NCI-H1930 (cell line): Measurements from ENCODE around the gene TBX18.

Experiments
- DNase-seq, 2 experiments: peaks; one replicate each; lab custom pipeline; 2025; lab: John Stamatoyannopoulos, UW

The TBX18 gene

DNA sequence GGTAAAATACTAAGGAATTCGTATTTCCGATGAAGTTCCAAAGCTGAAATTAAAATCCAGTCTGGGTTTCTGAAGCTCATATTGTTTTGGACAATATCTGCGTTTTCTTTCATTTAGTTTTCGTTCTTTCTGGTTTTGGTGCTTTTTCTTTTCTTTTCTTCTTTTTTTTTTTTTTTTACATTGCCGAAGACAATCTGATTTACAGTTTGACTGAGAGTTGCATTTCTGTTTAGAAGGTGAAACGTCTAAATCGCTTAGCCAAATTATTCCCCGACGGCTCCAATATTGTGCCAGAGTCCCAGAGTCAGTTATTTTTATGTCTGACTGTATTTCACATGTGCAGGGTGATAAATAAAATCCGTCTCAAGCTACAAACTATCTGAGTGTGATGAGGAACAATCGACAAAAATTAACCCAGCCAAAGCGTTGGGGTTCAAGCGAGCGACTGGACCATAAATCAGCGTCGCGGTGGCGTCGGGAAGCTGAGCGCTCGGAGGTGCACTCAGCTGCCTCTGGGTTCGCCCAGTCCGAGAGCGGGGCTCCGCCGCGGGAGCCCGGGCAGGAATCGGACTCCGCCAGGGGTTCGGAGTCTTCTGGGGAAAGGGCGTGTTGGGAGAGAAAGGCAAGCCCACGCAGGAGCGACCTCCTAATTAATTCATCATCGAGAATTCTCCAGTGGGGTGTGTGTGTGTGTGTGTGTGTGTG, 8.2 kb upstream of the TBX18 start:
- no peak for DNase-seq

DNA sequence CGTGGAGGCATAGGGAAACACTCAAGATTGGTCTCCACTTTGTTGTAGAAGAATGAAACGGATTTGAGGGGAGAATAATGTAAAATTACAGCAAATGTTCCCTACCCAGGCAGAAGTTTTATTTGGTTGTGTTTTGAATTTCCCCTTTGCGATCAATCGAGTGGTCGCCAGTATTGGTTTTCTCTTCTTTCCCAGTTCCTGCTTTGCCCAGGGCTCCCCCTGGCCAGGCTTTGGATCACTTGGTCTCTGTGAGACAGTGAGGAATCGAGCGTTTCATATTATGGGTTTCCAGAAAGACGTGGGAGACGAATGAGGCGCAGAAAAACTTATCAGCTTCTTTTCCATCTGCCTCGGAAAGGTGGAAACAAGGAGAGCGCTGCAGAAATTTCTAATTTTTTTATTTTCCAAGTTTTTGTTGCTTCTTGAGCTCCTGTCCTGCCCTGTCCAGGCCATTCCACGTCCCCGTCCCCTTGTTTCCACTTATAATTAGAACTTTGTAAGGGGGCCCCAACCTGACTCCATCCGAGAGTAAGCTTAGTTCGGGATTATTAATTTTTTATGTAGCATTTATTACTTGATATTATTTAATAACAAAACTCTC, 7.5 kb upstream of the TBX18 start:
- DNase-seq, result no peak

DNA sequence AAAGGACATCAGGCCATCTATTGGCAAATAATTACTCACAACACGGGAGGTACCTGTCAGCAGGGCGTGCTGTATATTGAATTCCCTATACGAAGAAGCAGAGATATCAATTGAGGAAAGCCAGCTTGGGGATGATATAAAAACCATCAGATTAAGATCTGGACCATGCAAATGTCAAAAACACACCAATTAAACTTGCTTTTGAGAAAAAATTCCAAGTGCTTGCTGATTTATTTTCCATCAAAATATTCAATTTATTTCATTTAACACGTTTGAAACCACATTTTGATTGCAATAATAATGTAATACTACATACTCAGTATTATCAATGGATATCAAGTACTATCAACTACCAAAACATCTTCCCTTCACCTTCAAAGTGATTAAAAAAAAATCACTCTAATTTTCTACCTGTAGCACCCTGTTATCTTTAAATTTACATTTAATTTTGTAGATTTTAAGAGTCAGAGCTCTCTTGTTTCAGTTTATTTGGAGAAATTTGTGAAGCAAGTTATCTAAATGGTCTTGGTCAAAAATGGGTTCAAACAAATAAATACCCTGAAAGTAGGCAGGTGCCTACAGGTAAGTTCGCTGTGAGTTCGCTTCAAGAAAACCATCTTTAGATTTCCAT, 6.8 kb upstream of the TBX18 start:
- no peak for DNase-seq

DNA sequence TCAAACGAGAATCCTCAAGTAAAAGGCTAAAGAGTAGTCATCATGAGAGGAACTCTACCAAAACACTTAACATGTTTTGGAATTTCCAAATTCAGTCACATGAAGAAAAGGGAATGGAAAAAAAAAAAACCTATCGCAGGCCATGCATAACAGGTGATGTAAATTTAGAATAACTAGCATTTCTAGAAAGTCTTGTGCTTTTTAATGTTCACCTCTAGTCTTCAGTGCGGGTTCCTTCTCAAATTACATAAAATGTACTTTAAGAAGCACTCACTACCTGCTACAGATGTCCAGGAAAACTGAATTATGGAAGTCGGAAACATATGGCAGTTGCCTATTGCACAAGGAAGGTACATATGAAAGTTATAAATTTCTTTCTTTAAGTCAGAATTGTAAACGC, 6.1 kb upstream of the TBX18 start:
- DNase-seq, result no peak

DNA sequence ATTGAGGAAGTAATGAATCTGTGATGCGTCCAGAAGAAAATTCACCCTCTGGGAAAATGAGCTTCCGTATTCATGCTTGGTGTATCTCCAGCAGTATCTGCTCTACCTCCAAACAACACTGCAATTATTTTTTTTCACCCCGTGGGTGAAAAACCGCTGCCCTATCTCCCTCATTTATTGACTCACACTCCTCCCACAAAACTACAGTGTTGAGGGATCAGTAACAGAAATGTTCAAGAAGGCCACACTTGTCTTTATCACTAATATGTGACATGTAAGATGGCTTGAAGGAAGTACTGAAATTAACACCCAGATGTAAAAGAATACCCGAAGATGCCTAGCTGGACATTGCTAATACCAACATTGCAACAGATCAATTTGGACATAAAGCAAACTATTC, 4.9 kb upstream of the TBX18 start:
- DNase-seq, result no peak

DNA sequence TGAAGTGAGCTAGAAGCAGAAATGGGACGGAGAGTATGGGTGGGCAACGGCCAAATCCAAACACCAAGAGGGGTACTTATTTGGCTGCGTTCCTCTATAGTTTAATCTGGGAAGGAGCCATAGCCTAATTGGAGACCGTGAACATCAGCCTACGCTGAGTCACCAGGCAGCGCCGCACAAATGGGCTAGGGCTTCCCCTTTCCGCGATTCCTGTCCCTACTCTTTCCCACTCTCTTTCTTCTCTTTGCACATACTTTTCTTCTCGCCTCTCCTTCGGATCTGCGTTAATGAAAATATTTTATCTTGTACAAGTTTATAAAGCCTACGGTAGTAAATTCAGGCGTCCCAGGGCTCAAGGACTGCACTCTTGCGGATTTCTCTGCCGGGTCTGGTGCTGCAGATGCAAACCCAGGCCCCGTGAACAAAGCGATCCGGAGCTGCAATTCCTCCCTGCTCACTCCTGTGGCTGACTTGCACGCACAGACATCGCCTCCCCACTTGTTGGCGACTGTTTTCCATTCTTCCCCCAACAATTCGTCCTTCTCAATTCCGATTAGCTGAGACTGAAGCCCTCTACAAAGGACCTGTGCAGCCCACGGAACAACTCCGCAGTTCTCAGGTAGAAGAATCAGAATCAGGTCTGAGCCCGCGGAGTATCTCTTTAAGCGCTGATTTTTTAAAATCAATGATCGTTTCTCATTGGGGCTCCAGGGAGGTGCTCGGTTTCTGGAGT, 4.2 kb upstream of the TBX18 start:
- DNase-seq, result no peak

GRCh38 chr6:84767526-84768201, 3.3 kb upstream of the TBX18 start:
- no peak for DNase-seq

DNA sequence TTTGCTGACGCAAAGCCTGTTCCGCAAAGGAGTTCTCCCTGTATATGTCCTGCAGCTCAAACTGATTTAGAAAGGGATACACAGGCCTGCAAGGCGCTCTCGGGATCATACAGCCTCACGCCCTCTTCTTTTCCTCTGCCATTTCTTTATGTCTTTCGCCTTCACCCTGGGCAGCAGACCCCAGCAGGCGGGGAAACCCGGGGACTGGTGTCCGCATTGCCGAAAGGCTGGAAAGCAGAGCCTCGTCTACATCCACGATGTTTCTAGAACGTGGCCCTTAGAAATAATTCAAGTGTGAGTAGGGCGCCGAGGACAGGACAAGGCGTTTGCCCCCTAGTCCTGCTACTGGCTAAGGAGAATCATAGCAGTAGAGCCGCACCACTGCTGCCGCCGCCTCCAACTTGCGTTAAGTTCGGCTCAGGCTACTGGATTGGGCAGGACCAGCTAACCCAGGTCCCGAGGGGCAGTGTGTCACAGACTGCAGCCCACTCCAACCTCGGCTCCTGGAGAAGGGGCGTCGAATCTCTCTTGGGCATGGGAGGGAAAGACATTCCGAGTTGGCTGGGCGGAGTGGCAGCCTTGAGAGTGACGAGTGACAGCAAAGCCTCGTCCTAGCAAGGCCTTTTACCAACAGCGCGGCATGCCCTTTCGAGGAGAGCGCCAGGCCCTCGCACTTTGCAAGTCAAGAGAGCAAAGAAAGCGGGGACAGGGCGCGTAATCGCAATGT, 2.6 kb upstream of the TBX18 start:
- DNase-seq, result no peak

- DNase-seq, result no peak
Observed at GRCh38 chr6:84766118-84766798, 1.9 kb upstream of the TBX18 start.

DNA sequence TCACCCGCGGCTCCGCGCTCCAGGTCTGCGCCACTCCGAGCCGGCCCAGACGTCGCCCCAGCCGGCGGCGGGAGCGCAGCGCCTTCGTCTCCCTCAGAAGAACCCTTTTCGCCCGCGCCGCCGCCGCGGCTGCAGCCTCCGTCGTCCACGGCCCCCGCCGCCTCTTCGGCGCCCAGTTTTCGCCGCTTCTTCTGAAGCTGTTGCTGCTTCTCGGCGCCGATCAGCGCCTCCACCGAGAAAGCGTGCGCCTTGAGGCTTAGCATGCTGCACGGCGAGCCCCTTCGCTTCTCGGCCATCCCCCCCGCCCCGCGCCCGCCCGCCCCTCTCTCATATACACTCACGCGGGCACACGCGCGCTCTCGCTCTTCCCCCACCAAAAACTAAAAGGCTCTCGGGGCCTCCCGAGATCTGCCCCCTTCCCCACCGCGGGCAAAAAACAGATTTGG, 489 bp downstream of the TBX18 start:
- DNase-seq, result no peak

DNA sequence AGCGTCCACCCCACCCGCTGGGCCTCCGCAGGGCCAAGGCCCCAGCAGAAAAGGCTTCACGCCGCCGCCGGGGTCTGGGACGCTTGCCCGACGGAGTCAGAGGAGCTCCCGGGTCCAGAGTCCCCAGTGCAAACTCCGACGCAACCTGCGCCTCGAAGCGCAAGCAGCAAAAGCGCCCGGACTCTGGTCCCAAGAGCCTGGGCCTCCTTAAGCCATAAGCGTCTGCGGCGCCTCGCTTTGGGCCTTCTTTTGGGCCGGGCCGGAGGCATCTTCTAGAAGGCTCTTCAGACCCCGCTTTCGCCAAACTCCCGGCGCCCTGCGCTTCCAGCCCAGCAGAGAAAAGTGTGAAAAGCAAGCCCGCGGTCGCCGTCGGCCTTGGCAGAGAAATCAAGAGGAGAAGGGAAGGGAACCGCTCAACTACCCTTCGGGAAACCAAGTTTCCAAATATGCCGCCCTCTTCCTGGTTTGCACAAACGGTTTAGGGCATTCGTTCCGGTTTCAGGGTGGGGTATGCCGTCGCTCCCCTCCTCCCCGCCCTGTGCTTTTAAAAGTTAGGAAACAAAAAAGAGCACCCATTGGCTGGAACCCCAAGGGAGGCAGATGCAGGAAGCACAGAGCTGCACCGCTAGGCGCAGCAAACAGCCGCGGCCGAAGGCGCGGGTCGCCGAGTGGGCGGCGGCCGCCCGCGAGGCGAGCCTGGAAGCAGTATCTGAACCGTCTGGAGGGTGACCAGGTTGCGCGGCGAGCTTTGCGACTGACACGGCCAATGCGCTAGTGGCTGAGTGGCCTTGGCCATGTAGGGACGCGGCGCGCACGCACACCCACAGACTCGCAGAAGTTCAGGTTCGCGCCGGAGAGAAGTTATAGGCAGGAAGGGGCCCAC, 1.2 kb downstream of the TBX18 start:
- no peak for DNase-seq

DNA sequence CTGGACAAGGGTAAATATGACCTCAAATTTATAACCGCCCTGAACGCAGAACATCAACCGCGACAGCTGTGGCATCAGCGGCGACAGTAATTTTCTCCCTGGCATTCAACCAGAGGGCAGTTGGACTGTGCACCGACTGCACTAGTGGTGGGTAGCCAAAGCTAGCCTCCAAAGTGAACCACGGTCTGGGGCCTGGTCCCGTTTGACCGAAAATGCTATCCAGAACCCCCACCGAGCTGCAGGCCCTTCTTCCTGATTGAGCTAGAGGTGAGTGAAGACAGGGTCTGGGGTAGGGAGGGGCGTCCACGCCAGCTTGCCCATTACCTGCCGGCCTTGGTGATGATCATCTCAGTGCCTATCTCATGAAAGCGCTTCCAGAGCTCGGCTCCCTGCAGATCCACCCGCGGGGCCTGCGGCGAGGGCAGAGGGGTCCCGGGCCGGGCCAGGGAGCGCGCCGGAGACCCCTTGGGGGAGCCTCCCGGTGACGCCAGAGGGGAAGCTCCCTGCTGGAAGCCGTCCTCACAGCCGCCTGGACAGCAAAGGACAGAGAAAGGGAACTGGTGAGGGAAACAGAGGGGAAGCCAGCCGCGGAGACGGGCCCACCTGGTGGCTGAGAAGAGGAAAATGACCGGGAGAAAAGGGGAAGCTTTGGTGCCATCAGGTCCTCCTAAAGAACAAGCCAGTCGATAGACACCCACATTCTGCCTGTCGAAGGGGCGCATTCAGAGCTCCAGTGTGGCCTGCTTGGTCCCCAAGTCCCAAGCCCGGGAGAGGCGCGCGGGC, 2.0 kb downstream of the TBX18 start:
- no peak for DNase-seq

DNA sequence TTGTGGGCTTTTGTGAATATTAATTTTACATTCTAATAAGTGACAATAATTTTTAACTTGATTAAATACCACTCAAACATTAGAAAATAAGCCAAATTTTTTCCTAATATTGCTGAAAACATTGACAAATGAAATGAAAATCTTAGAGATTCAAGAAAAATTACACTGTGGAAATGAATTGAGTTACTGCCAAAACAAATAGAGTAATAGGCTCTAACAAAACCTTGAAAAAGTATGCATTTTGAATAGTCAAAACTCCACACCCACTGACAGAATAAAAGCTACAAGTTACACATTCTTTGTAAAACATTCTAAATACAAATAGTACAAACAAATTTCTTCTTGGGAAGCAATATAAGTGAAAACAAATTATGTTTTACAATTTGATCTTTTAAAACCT, 5.9 kb downstream of the TBX18 start:
- no peak for DNase-seq

GRCh38 chr6:84756877-84757276, 7.5 kb downstream of the TBX18 start:
- no peak for DNase-seq

DNA sequence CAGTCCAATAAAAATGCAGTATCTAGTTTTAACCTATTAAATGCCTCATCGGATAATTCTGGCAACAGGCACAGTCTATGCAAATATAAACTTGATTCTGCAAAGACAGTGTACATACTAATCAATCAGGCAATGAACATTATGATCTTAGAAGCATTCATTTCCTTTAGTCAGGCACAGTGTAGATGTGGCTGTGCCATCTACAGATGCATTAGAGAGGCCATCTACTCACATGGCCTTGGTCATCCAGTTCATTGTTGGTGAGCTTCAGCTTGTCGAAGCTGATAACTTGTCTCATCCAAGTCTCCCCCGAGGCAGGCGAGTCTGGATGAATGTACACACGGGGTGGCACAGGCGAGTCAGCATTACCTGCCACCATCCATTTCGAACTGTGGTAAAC, 7.9 kb downstream of the TBX18 start:
- DNase-seq, result no peak

DNA sequence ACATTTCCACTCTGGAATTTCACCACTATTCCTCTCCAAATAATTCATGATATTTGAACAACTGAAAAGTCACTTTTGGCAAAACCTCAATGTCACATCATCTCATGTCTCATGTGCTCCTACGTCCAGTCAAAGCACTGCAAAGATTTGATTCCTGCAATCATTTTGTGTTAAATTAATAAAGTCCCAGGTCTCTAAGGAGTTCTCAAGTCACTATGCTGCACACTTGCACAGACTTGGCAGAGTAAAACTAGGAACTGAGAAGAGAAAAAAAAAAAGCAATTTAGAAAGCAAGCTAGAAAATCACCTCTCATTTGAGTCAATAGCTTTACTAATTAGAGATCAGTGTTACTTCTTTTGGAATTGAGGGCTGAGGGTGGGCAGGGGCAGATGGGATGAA, 11.2 kb downstream of the TBX18 start:
- DNase-seq, result no peak

DNA sequence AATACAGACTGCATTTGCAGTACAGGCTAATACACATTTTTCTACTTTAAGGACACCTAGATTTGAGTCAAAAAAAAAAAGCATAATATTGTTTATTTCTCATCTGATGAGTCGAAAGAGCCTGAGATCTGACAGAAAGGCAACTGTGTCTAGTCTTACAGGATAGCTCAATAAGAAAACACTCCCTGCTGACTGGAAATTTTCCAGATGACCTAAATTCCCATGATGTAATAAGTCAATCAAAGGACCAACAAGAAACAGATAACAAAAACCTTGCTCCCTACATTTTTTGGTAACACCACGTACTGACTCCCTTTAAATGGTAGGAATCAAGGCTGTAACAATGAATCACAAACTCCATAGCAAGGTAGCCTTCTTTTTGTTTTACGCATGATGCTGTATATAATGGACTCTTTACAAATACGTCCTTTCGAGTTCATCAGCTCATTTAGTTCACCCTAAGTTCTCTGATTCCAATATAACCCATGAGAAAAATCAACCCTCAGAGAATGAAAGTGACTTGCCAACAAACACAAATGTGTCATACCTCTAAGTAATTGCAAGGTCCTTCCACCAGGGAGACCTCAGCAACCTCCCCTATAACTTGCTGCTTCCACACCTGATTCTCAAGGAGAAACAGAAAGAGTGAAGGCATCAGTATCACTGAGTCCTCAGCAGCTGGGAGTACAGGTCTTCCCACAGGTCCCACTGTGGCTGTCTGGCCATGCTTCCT, 12.1 kb downstream of the TBX18 start:
- DNase-seq, result no peak

- DNase-seq, result no peak
Observed at GRCh38 chr6:84749181-84749580, 15.2 kb downstream of the TBX18 start.

GRCh38 chr6:84748376-84748775, 16.0 kb downstream of the TBX18 start:
- DNase-seq, result no peak
